Testis (tissue), 3 donors: ENCODE results near the gene EFNA1. TPM values are rescaled to one million over a fixed set of nuclear protein-coding genes. Genes with fewer than 3 reads are reported as not detected.

Experiments
- DNase-seq: peaks from one replicate; pipeline ENCODE4 v3.0.0-alpha.2; 2019
- H3K27ac ChIP-seq, 2 donors: fragments of 200-600 bp; sonication (generic); one replicate each; pipeline ENCODE4 v1.5.1; 2019
- H3K27me3 ChIP-seq: fragments of 200-600 bp; sonication (generic); one replicate; pipeline ENCODE4 v1.5.1; 2019
- H3K36me3 ChIP-seq: fragments of 200-600 bp; sonication (generic); one replicate; pipeline ENCODE4 v1.5.1; 2017; ENCODE audit warnings: low read depth; ENCODE audit errors: missing control alignments
- H3K4me1 ChIP-seq: fragments of 200-600 bp; sonication (generic); one replicate; pipeline ENCODE4 v1.5.1; 2019
- H3K4me3 ChIP-seq, 2 donors: fragments of 200-600 bp; sonication (generic); one replicate each; pipeline ENCODE4 v1.5.1; 2017 to 2019
- H3K9me3 ChIP-seq: fragments of 200-600 bp; sonication (generic); one replicate; pipeline ENCODE4 v1.5.1; 2017
- CTCF ChIP-seq, 3 experiments: fragments of 450-650 bp in 2 of 3; fragments of 200-600 bp in 1 of 3; sonication (generic) in 1 of 3; IDR thresholded peaks; one replicate each; pipeline ENCODE4 v1.5.1; 2016 to 2019; ENCODE audit warnings: antibody characterized with exemption in 3 of 3, mild to moderate bottlenecking in 2 of 3, moderate library complexity in 1 of 3
- POLR2A ChIP-seq: fragments of 450-650 bp; IDR thresholded peaks from one replicate; pipeline ENCODE4 v1.6.1; 2017; ENCODE audit warnings: antibody characterized with exemption, mild to moderate bottlenecking, moderate library complexity
- WGBS, 2 donors: methylation state at CpG; one replicate each; pipeline ENCODE4 v1.1.5; 2018; 5-methylcytosine and 5-hydroxymethylcytosine counted together
- intact Hi-C: fragments of 100-400 bp; cut with DNase I; formaldehyde crosslinking; loops from one replicate; pipeline ENCODE4 v1.15.1; 2023; ENCODE audit warnings: low total_unique reads
- polyA plus RNA-seq: library from polyadenylated mRNA; stranded (reverse); fragments of 350-450 nt; fragmentation: Illumina TruSeq; extraction: RNeasy Lipid Tissue Mini Kit (QIAGEN cat#74804); gene quantifications from one replicate; pipeline ENCODE4 v1.2.3, GENCODE V29; 2014; ENCODE audit warnings: low read depth, low replicate concordance; ENCODE audit not compliant: insufficient read depth
- total RNA-seq, 2 donors: library from RNA; depleted of rRNA; stranded (reverse); fragments of >200 nt; gene quantifications; one replicate each; pipeline ENCODE4 v1.2.3, GENCODE V29; 2016

The EFNA1 gene
- total and polyA plus RNA-seq, 3 donors from 2014 or later, result 13.0 to 14.5 (median 13.1) TPM

GRCh38 chr1:155171836-155172731, 44.4 kb downstream of the EFNA1 start:
- Histone ChIP-seq H3K27ac (peak overlapping the region; percentile 94 to 97), H3K4me1 (peaks cover 26% of the 10 kb centered on the region), H3K4me3 (peak overlapping the region; percentile 92 to 98), H3K9me3 (no peaks in the 10 kb centered on the region), H3K27me3 (no peaks in the 10 kb centered on the region), H3K36me3 (no peaks in the 10 kb centered on the region)
- intact Hi-C loops, result no loop called here
- DNase-seq, result no peak
- TF ChIP-seq CTCF (IDR thresholded peaks at IDR 0.05) (no peak), POLR2A (no peak)
- WGBS, 2 donors, result 30 to 33% methylated on average over 8 of the region's 8 CpGs

GRCh38 chr1:155172732-155173477, 45.2 kb downstream of the EFNA1 start, which contains the start of gene KRTCAP2:
Gene KRTCAP2 (minus strand): TSS chr1:155173304. CDS start chr1:155173224, 80 bp downstream.
- TF ChIP-seq CTCF (IDR thresholded peaks at IDR 0.05) (peak; percentile 93 to 100 (median 99)), POLR2A (no peak)
- Histone ChIP-seq H3K27me3 (no peaks in the 10 kb centered on the region), H3K4me3 (peak within 1 kb of the TSS; percentile 92 to 98), H3K27ac (peak within 1 kb of the TSS; percentile 94 to 97), H3K9me3 (no peaks in the 10 kb centered on the region), H3K4me1 (peaks cover 18% of the 10 kb centered on the region), H3K36me3 (no peaks in the 10 kb centered on the region)
- DNase-seq, result peak; percentile 95
- intact Hi-C loops, result no loop called here
- 0% methylated on average over 40 to 52 of the region's 57 CpGs for WGBS, 2 donors

GRCh38 chr1:155173478-155174323, 46.0 kb downstream of the EFNA1 start, which contains the start of gene TRIM46:
Gene TRIM46 (plus strand): TSS chr1:155173849. CDS start chr1:155173967, 118 bp downstream.
- Histone ChIP-seq H3K36me3 (no peaks in the 10 kb centered on the region), H3K9me3 (no peaks in the 10 kb centered on the region), H3K4me1 (peaks cover 17% of the 10 kb centered on the region), H3K27ac (peak within 1 kb of the TSS; percentile 94 to 97), H3K27me3 (no peaks in the 10 kb centered on the region), H3K4me3 (peak within 1 kb of the TSS; percentile 92 to 98)
- intact Hi-C loops, result no loop called here
- TF ChIP-seq CTCF (IDR thresholded peaks at IDR 0.05), result no peak
- no peak for TF ChIP-seq POLR2A
- WGBS, 2 donors, result 1 to 2% methylated on average over 33 to 38 of the region's 38 CpGs
- no peak for DNase-seq
